Measurements from ENCODE around the gene ANKFN1.

ANKFN1 gene

GRCh38 chr17:56141046-56141839, 12.0 kb upstream of the ANKFN1 start:
- Histone ChIP-seq H3K27me3 (ENCODE audit: control insufficient read depth, low read length) (no peaks in the 10 kb centered on the region), H3K4me1 (ENCODE audit: control insufficient read depth, low read length) (no peaks in the 10 kb centered on the region), H3K9me3 (ENCODE audit: control insufficient read depth, insufficient read depth, low read length) (no peaks in the 10 kb centered on the region), H3K4me3 (ENCODE audit: low read length) (no peak overlapping the region), H3K79me2 (ENCODE audit: control insufficient read depth, low read length) (no peaks in the 10 kb centered on the region), H3K9me2 (replicated peaks; ENCODE audit: control insufficient read depth, low read length) (no peaks in the 10 kb centered on the region), H3K27ac (ENCODE audit: low read depth, low read length) (no peak overlapping the region), H3K4me2 (ENCODE audit: low read length) (no peak overlapping the region), H4K20me1 (ENCODE audit: control insufficient read depth, insufficient read depth, low read depth, low read length) (no peaks in the 10 kb centered on the region), H3F3A (ENCODE audit: control insufficient read depth, insufficient read depth) (no peaks in the 10 kb centered on the region), H3K36me3 (ENCODE audit: control insufficient read depth, low read length) (no peaks in the 10 kb centered on the region)
- TF ChIP-seq EZH2phosphoT487 (IDR thresholded peaks at IDR 0.05; ENCODE audit: borderline replicate concordance, low read length) (no peak), CTCF (IDR thresholded peaks at IDR 0.05; ENCODE audit: low read depth, low read length, poor library complexity, severe bottlenecking) (no peak)

DNA sequence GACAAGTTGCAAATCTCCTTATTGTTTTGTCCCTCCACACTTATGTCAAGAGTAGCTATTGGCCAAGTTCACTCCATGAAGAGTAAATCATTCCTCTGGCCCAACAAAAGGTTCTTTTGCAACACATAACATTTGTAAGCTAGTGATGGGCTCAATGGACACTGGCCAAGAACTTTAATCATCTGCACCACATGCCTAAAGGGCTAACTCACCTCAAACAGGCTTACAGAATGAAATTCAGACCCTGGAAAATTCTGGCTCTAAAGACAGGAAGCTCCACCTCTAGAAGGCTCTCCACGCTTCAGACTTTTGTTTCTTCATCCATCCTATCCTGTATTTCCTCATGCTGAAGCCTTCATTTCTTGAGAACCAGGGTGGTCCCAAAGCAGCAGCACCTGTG, 10.9 kb upstream of the ANKFN1 start:
- Histone ChIP-seq H3K36me3 (ENCODE audit: control insufficient read depth, low read length) (no peaks in the 10 kb centered on the region), H3K4me2 (ENCODE audit: low read length) (no peak overlapping the region), H3K9me3 (ENCODE audit: control insufficient read depth, insufficient read depth, low read length) (no peaks in the 10 kb centered on the region), H3K4me1 (ENCODE audit: control insufficient read depth, low read length) (no peaks in the 10 kb centered on the region), H3K79me2 (ENCODE audit: control insufficient read depth, low read length) (no peaks in the 10 kb centered on the region), H4K20me1 (ENCODE audit: control insufficient read depth, insufficient read depth, low read depth, low read length) (no peaks in the 10 kb centered on the region), H3K9me2 (replicated peaks; ENCODE audit: control insufficient read depth, low read length) (no peaks in the 10 kb centered on the region), H3K27me3 (ENCODE audit: control insufficient read depth, low read length) (no peaks in the 10 kb centered on the region), H3K4me3 (ENCODE audit: low read length) (no peak overlapping the region), H3K27ac (ENCODE audit: low read depth, low read length) (no peak overlapping the region), H3F3A (ENCODE audit: control insufficient read depth, insufficient read depth) (no peaks in the 10 kb centered on the region)
- TF ChIP-seq EZH2phosphoT487 (IDR thresholded peaks at IDR 0.05; ENCODE audit: borderline replicate concordance, low read length) (no peak), CTCF (IDR thresholded peaks at IDR 0.05; ENCODE audit: low read depth, low read length, poor library complexity, severe bottlenecking) (no peak)

DNA sequence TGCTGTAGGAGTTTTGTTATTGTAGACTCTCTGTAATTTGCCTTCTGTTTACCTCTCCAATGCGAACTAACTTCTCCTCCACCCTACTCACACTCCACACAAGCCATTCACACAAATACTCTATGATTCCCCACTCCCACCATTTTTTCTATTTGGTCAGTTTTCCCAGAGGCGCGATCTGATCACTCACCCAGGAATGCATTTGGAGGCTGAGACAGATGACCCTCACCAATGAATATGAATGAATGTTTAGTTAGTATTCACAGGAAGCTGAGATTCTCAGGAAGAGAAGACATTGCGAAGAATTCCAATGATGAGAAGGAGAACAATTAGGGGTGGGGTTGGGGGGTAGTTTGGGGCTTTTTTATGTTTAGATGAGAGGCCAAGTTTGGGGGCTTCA, 10.5 kb upstream of the ANKFN1 start:
- Histone ChIP-seq H4K20me1 (ENCODE audit: control insufficient read depth, insufficient read depth, low read depth, low read length) (no peaks in the 10 kb centered on the region), H3K4me3 (ENCODE audit: low read length) (no peak overlapping the region), H3K4me2 (ENCODE audit: low read length) (no peak overlapping the region), H3F3A (ENCODE audit: control insufficient read depth, insufficient read depth) (no peaks in the 10 kb centered on the region), H3K27ac (ENCODE audit: low read depth, low read length) (no peak overlapping the region), H3K36me3 (ENCODE audit: control insufficient read depth, low read length) (no peaks in the 10 kb centered on the region), H3K79me2 (ENCODE audit: control insufficient read depth, low read length) (no peaks in the 10 kb centered on the region), H3K4me1 (ENCODE audit: control insufficient read depth, low read length) (no peaks in the 10 kb centered on the region), H3K9me2 (replicated peaks; ENCODE audit: control insufficient read depth, low read length) (no peaks in the 10 kb centered on the region), H3K27me3 (ENCODE audit: control insufficient read depth, low read length) (no peaks in the 10 kb centered on the region), H3K9me3 (ENCODE audit: control insufficient read depth, insufficient read depth, low read length) (no peaks in the 10 kb centered on the region)
- TF ChIP-seq EZH2phosphoT487 (IDR thresholded peaks at IDR 0.05; ENCODE audit: borderline replicate concordance, low read length) (no peak), CTCF (IDR thresholded peaks at IDR 0.05; ENCODE audit: low read depth, low read length, poor library complexity, severe bottlenecking) (no peak)

Data from DOHH2 (cell line).